ENCODE measurements around the gene UMODL1. TPM values are rescaled to one million over a fixed set of nuclear protein-coding genes. Genes with fewer than 3 reads are reported as not detected.

Gene UMODL1
- total and polyA plus RNA-seq, 2 of the 13 experiments (the other 11 are each of a cell fraction or from before 2014, with no cell fraction given), result not detected

Other genes starting within 250 kb of the UMODL1 start
- 4.0 and 4.2 TPM in 2 replicates for gene PRDM15, start 192.0 kb upstream of the UMODL1 start, total RNA-seq (2016; rRNA removed; fragmentation: Illumina TruSeq; extraction: Trizol)
- 6.9 and 8.7 TPM in 2 replicates for gene PRDM15, start 192.0 kb upstream of the UMODL1 start, polyA plus RNA-seq (2011; rRNA removed)
- 10.4 and 12.5 TPM in 2 replicates for gene C2CD2, start 117.3 kb upstream of the UMODL1 start, total RNA-seq (2016; rRNA removed; fragmentation: Illumina TruSeq; extraction: Trizol)
- gene C2CD2, start 117.3 kb upstream of the UMODL1 start, polyA plus RNA-seq (2011; rRNA removed), result 19.5 and 19.7 TPM in 2 replicates
- gene ZBTB21, start 61.0 kb upstream of the UMODL1 start, total RNA-seq (2016; rRNA removed; fragmentation: Illumina TruSeq; extraction: Trizol), result 6.1 and 7.7 TPM in 2 replicates
- 2.5 and 4.5 TPM in 2 replicates for gene ZBTB21, start 61.0 kb upstream of the UMODL1 start, polyA plus RNA-seq (2011; rRNA removed)
- gene ABCG1, start 147.8 kb downstream of the UMODL1 start, total RNA-seq (2016; rRNA removed; fragmentation: Illumina TruSeq; extraction: Trizol), result not detected in 2 replicates
- 0.04 and 0.10 TPM in 2 replicates for gene ABCG1, start 147.8 kb downstream of the UMODL1 start, polyA plus RNA-seq (2011; rRNA removed)
- gene TFF3, start 244.1 kb downstream of the UMODL1 start, total RNA-seq (2016; rRNA removed; fragmentation: Illumina TruSeq; extraction: Trizol), result 7.9 and 14.2 TPM in 2 replicates
- 26.9 and 27.0 TPM in 2 replicates for gene TFF3, start 244.1 kb downstream of the UMODL1 start, polyA plus RNA-seq (2011; rRNA removed)